ENCODE results near the gene JAZF1. TPM values are rescaled to one million over a fixed set of nuclear protein-coding genes. Genes with fewer than 3 reads are reported as not detected.

The JAZF1 gene
- total and polyA plus RNA-seq, 2 of the 4 experiments (the other 2 are of a cell fraction), result 8.4 to 10.5 TPM

GRCh38 chr7:28177836-28178235 lies 2.8 kb downstream of the JAZF1 start:
- peaks cover 7% of the 10 kb centered on the region; the same call in 1 of the 2 replicates for H4K20me1 ChIP-seq (ENCODE audit: insufficient read depth, low read length)
- no peak overlapping the region for H4K5ac ChIP-seq (ENCODE audit: low read depth, low read length)
- H3K27ac ChIP-seq (ENCODE audit: insufficient read depth, low read length), result no peak overlapping the region
- H2BK20ac ChIP-seq (ENCODE audit: low read depth, low read length), result no peak overlapping the region
- H3K9ac ChIP-seq (ENCODE audit: low read depth, low read length), result no peak overlapping the region
- H3K36me3 ChIP-seq (ENCODE audit: control insufficient read depth, insufficient read depth, low read length), result no peaks in the 10 kb centered on the region; the same call in 1 of the 2 replicates
- intact Hi-C loops (cut with micrococcal nuclease) (no loop called here), dilution Hi-C loops (cut with HindIII; ENCODE audit: low sequenced_read_pairs, unreplicated experiment) (no loop called here), in situ Hi-C loops (cut with MboI; ENCODE audit: low sequenced_read_pairs) (no loop called here)
- no peaks in the 10 kb centered on the region for H3K27me3 ChIP-seq (ENCODE audit: control insufficient read depth, insufficient read depth, low read length)
- DNase-seq (no peak), ATAC-seq (ENCODE audit: low read depth) (no peak)
- peaks cover 29 to 47% of the 10 kb centered on the region in 2 experiments for H3K79me1 ChIP-seq (ENCODE audit: low read depth in 1 of 2, low read length in 2 of 2)
- H3K9me1 ChIP-seq (ENCODE audit: insufficient read depth, low read length), result peaks cover 13% of the 10 kb centered on the region
- no peak for TF ChIP-seq CTCF (conservative IDR thresholded peaks at IDR 0.05; ENCODE audit: low read depth, low read length)
- no peak for TF ChIP-seq MAFK (IDR thresholded peaks at IDR 0.05; ENCODE audit: low read depth, low read length)
- TF ChIP-seq POLR2A (IDR thresholded peaks at IDR 0.05; ENCODE audit: low read depth, low read length), result no peak
- no peak for TF ChIP-seq SMC3 (IDR thresholded peaks at IDR 0.05; ENCODE audit: low read depth, low read length)
- no peak for TF ChIP-seq ELK1 (IDR thresholded peaks at IDR 0.05; ENCODE audit: borderline replicate concordance, low read depth, low read length)
- TF ChIP-seq BHLHE40 (IDR thresholded peaks at IDR 0.05; ENCODE audit: low read depth, low read length), result no peak
- no peak for TF ChIP-seq MAZ (IDR thresholded peaks at IDR 0.05; ENCODE audit: borderline replicate concordance, low read depth, low read length)
- no peak for TF ChIP-seq CEBPB (IDR thresholded peaks at IDR 0.05; ENCODE audit: low read depth, low read length)
- TF ChIP-seq RCOR1 (IDR thresholded peaks at IDR 0.05; ENCODE audit: insufficient replicate concordance, low read length), result no peak
- no peak for TF ChIP-seq RAD21 (IDR thresholded peaks at IDR 0.05; ENCODE audit: low read length)
- TF ChIP-seq NFE2L2 (IDR thresholded peaks at IDR 0.05; ENCODE audit: low read depth, low read length), result no peak
- no peak for TF ChIP-seq RFX5 (IDR thresholded peaks at IDR 0.05; ENCODE audit: low read depth, low read length)
- TF ChIP-seq USF2 (IDR thresholded peaks at IDR 0.05; ENCODE audit: low read depth, low read length), result no peak
- TF ChIP-seq FOS (IDR thresholded peaks at IDR 0.05; ENCODE audit: low read depth, low read length), result no peak
- TF ChIP-seq MXI1 (IDR thresholded peaks at IDR 0.05; ENCODE audit: borderline replicate concordance, low read depth, low read length), result no peak
- no peak for TF ChIP-seq CHD1 (IDR thresholded peaks at IDR 0.05; ENCODE audit: low read depth, low read length)
- no peak overlapping the region for H3K4me2 ChIP-seq (ENCODE audit: low read depth, low read length)
- H2AK5ac ChIP-seq (ENCODE audit: low read depth, low read length), result no peak overlapping the region
- ChIA-PET CTCF (interaction anchor here (1.0 kb wide), 1 partner anchor 116 kb away, joined by 3 read pairs; no protein-coding TSS in a partner anchor), POLR2A (ENCODE audit: unreplicated experiment) (no interaction called here)
- H2AK9ac ChIP-seq (replicated peaks; ENCODE audit: low read depth, low read length, poor library complexity), result no peak overlapping the region
- H3K23ac ChIP-seq (ENCODE audit: low read depth, low read length), result no peak overlapping the region
- H3K56ac ChIP-seq (ENCODE audit: extremely low read depth, insufficient read depth, low read length), result no peak overlapping the region
- no peak overlapping the region for H3K18ac ChIP-seq (ENCODE audit: low read depth, low read length)
- no peak overlapping the region for H2BK15ac ChIP-seq (ENCODE audit: low read depth, low read length)
- H3K4me1 ChIP-seq (ENCODE audit: control insufficient read depth, insufficient read depth, low read length), result peaks cover 15% of the 10 kb centered on the region
- H4K91ac ChIP-seq (ENCODE audit: insufficient read depth, low read depth, low read length), result no peak overlapping the region
- H3K14ac ChIP-seq (replicated peaks; ENCODE audit: low read depth, low read length), result no peak overlapping the region
- no peak overlapping the region for H2AFZ ChIP-seq (replicated peaks; ENCODE audit: low read length, poor library complexity)
- no peak overlapping the region for H3K4me3 ChIP-seq (ENCODE audit: insufficient read depth, low read depth, low read length)
- no peak overlapping the region for H2BK5ac ChIP-seq (ENCODE audit: low read depth, low read length, poor library complexity, severe bottlenecking)
- H2BK120ac ChIP-seq (ENCODE audit: low read depth, low read length), result no peak overlapping the region
- no CpG with 5 or more reads among the region's 1 CpG for WGBS, 2 experiments (ENCODE audit: extremely low coverage in 2 of 2, insufficient read length in 1 of 2)
- BruUV-seq (replicated peaks), result no TSS peak
- no peak overlapping the region for H4K8ac ChIP-seq (ENCODE audit: low read depth in 2 of 2, low read length in 2 of 2)
- no peak overlapping the region for H3K4ac ChIP-seq (ENCODE audit: low read depth, low read length)
- no peaks in the 10 kb centered on the region for H3K9me3 ChIP-seq (ENCODE audit: control insufficient read depth, insufficient read depth, low read length)

All from IMR-90 (cell line).